Esophagus muscularis mucosa (tissue), 4 donors: ENCODE results near the gene INPP5F. TPM values are rescaled to one million over a fixed set of nuclear protein-coding genes. Genes with fewer than 3 reads are reported as not detected.

Experiments used
- DNase-seq: peaks from one replicate; pipeline ENCODE4 v3.0.0-alpha.2; 2017; ENCODE audit errors: extremely low spot score
- H3K27ac ChIP-seq, 4 donors: fragments of 200-600 bp; sonication (generic); replicated peaks in 1 of 4; 1 replicate in 3 of 4; 2 replicates in 1 of 4; pipeline ENCODE4 v1.5.1; 2016 to 2019; ENCODE audit warnings: mild to moderate bottlenecking in 1 of 4
- H3K27me3 ChIP-seq, 4 donors: fragments of 200-600 bp; sonication (generic); one replicate each; pipeline versions ENCODE4 v1.5.1 to v1.6.0; 2016 to 2019
- H3K36me3 ChIP-seq, 4 donors: fragments of 200-600 bp; sonication (generic); one replicate each; pipeline ENCODE4 v1.5.1; 2016 to 2019
- H3K4me1 ChIP-seq, 4 donors: fragments of 200-600 bp; sonication (generic); one replicate each; pipeline ENCODE4 v1.5.1; 2016 to 2019
- H3K4me3 ChIP-seq, 4 donors: fragments of 200-600 bp; sonication (generic); 1 replicate in 2 of 4; 2 replicates in 2 of 4; pipeline ENCODE4 v1.5.1; 2016 to 2019; ENCODE audit warnings: mild to moderate bottlenecking in 4 of 4, moderate library complexity in 1 of 4
- H3K9me3 ChIP-seq, 4 donors: fragments of 200-600 bp; sonication (generic); 1 replicate in 3 of 4; 2 replicates in 1 of 4; pipeline ENCODE4 v1.5.1; 2016 to 2019
- CTCF ChIP-seq, 3 experiments: fragments of 200-600 bp in 2 of 3; fragments of 450-650 bp in 1 of 3; sonication (generic) in 2 of 3; IDR thresholded peaks; one replicate each; pipeline ENCODE4 v1.5.1; 2017 to 2019; ENCODE audit warnings: antibody characterized with exemption in 3 of 3, mild to moderate bottlenecking in 2 of 3, moderate library complexity in 1 of 3
- EP300 ChIP-seq: sonication (generic); formaldehyde crosslinking; IDR thresholded peaks from one replicate; pipeline ENCODE4 v1.6.1; 2017; ENCODE audit warnings: antibody characterized with exemption
- POLR2A ChIP-seq: fragments of 450-650 bp; IDR thresholded peaks from one replicate; pipeline ENCODE4 v1.6.1; 2017; ENCODE audit warnings: antibody characterized with exemption, moderate library complexity, mild to moderate bottlenecking, low read depth
- POLR2AphosphoS5 ChIP-seq, 2 donors: sonication (generic); formaldehyde crosslinking; IDR thresholded peaks; one replicate each; pipeline ENCODE4 v1.6.1; 2017; ENCODE audit warnings: antibody characterized with exemption in 2 of 2
- WGBS: methylation state at CpG from one replicate; pipeline ENCODE4 v1.1.5; 2018; 5-methylcytosine and 5-hydroxymethylcytosine counted together
- intact Hi-C: fragments of 100-400 bp; cut with DNase I; formaldehyde crosslinking; loops from one replicate; pipeline ENCODE4 v1.15.1; 2023
- small RNA-seq, 3 donors: library from RNA; depleted of rRNA; stranded (forward); fragments of <200 nt; gene quantifications; one replicate each; pipeline ENCODE3, GENCODE V24; 2016
- total RNA-seq, 4 donors: library from RNA; depleted of rRNA; stranded (reverse); fragments of >200 nt; gene quantifications; one replicate each; pipeline versions ENCODE4 v1.1.0 to v1.2.1, GENCODE V29; 2016

Gene INPP5F
- total RNA-seq, 4 donors from 2014 or later, result 15.1 to 24.0 (median 19.0) TPM

DNA sequence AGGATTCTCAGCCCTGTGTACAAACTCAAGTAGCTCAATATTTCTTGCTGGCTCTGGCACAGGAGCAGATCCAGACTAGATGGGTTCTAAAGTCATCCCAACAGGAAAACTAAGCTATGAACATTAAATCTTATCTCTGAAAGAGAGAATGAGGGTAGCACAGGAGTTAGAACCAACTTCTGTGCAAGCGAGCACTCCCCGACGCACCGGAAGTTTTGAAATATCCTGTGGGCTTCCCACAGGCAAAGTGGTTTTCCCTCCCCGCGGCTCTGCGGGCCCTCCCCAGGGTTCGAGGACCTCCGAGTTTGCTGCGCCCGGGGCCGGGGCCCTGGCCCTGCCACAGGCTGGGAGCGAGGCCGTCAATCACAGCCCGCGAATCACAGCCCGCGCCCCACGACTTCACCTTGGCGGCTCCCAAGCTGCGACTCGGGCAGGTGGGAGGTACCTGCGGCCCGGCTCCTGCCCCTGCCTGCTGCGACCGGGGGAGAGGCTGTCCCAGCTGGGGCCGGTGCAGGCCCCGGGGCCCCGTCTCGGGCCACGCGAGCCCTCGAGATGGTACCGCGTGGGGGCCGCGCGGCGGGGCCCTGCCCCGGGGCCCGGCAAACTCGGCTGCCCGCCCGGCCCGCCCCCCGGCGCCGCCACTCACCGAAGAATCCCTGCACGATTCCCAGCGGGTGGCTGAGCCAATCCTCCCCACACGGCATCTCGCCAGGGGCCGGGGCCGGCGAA is 146.2 kb downstream of the INPP5F start:
- Histone ChIP-seq H3K27me3 (no peaks in the 10 kb centered on the region), H3K27ac (peak overlapping the region; percentile 85 to 94 (median 92)), H3K9me3 (no peaks in the 10 kb centered on the region), H3K4me1 (peaks cover 25 to 49% (median 46%) of the 10 kb centered on the region in 4 donors), H3K4me3 (peak overlapping the region; percentile 91 to 98 (median 93)), H3K36me3 (no peaks in the 10 kb centered on the region)
- DNase-seq, result no peak
- intact Hi-C loops, result no loop called here
- WGBS, result 0% methylated on average over 4 of the region's 56 CpGs
- TF ChIP-seq EP300 (no peak), POLR2AphosphoS5 (IDR thresholded peaks at IDR 0.05) (peak; percentile 35 to 41)

DNA sequence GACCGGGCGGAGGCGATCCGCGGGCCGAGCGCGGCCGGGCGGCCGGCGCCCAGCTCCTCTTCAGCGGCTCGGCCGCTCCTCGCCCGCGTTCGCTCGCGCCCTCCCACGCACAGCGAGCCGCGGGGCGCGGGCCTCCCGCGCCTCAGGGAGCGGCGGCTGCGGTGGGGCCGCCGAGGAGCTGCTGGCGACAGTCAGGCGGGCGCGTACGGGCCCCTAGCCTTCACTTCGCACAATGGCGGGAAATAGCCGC is 146.7 kb downstream of the INPP5F start, which contains the start of gene MCMBP:
Gene MCMBP (minus strand): TSS at position 234 of the 250 bp plus-strand sequence. CDS start 259 bp downstream, outside the sequence.
- no CpG with 5 or more reads among the region's 42 CpGs for WGBS
- peak within 1 kb of the TSS; percentile 85 to 94 (median 92) for H3K27ac ChIP-seq
- H3K4me1 ChIP-seq, result peaks cover 25 to 49% (median 45%) of the 10 kb centered on the region in 4 donors
- H3K9me3 ChIP-seq, result no peaks in the 10 kb centered on the region
- H3K27me3 ChIP-seq, result no peaks in the 10 kb centered on the region
- peak within 1 kb of the TSS; percentile 91 to 98 (median 93) for H3K4me3 ChIP-seq
- H3K36me3 ChIP-seq, result no peaks in the 10 kb centered on the region
- no peak for TF ChIP-seq POLR2A
- no peak for TF ChIP-seq CTCF (IDR thresholded peaks at IDR 0.05)
- TF ChIP-seq EP300, result no peak
- no peak for TF ChIP-seq POLR2AphosphoS5 (IDR thresholded peaks at IDR 0.05)
- DNase-seq, result no peak
- intact Hi-C loops, result no loop called here

DNA sequence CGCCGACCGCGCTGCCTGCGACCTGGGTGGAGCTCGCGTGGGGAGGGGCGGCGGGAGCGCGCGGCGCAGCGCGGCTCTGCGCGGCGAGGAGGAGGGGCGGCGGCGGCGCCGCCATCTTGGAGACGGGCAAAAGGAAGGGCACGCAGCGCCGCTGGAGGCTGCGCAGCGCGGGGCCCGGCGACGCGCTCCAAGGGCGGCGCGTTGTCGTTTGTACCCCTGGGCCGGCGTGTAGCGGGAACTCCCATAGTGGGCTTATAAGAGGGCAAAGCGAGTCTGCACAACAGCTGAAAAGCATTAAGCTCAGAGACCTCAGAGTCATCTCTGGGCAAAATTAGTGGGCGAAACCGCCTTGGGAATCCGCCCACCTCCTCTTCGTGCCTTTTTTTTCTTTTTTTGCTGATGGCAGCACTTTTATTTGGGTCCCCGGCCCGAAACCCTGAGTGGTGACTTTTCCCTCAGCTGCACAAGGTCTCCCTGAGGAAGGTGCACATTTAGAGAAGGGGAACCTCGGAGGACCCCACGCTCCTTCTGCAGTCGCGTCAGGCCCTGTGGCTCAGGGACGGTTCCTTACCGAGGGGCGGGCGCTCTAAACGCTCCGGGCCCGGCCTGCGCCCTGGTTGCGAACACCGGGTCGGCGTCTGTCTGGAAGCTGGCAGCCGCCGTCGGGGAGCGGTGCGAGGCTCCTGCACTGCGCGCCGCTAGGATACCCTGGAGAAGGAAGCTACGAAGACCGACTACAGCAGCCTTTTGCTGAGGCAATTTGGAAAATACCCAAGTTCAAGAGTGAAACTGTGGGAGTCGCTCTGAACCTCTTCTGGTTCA is 147.2 kb downstream of the INPP5F start:
- intact Hi-C loops, result no loop called here
- Histone ChIP-seq H3K4me1 (peaks cover 25 to 46% (median 41%) of the 10 kb centered on the region in 4 donors), H3K27ac (peak overlapping the region; percentile 85 to 94 (median 92)), H3K4me3 (peak overlapping the region; percentile 91 to 98 (median 93)), H3K36me3 (no peaks in the 10 kb centered on the region), H3K27me3 (no peaks in the 10 kb centered on the region), H3K9me3 (no peaks in the 10 kb centered on the region)
- 1% methylated on average over 33 of the region's 75 CpGs for WGBS
- peak; percentile 95 for DNase-seq
- TF ChIP-seq POLR2A, result peak; percentile 19
- TF ChIP-seq CTCF (IDR thresholded peaks at IDR 0.05), result peak in 1 of 3 experiments; percentile 18
- TF ChIP-seq EP300, result no peak
- TF ChIP-seq POLR2AphosphoS5 (IDR thresholded peaks at IDR 0.05), result peak; percentile 73 to 79

DNA sequence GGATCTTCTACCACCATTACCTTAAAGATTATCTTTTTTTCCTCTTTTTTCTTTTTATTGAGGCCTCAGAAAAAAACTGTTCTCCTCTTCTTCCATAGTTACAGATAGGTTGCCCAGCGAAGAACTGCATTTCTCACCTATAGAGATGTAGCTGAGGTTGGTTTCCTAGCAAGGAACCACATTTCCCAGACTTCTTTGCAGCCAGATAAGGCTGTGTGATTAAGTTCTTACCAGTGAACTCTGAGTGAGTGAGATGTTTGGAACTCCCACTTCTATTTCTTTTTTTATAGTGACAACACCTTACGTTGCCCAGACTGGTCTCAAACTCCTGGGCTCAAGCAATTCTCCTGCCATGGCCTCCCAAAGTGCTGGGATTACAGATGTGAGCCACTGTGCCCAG is 152.7 kb downstream of the INPP5F start:
- no peak overlapping the region for H3K4me3 ChIP-seq
- no peak overlapping the region for H3K27ac ChIP-seq
- no peaks in the 10 kb centered on the region for H3K9me3 ChIP-seq
- no peak for DNase-seq
- intact Hi-C loops, result no loop called here
- 88% methylated on average over 2 of the region's 2 CpGs for WGBS
- H3K36me3 ChIP-seq, result no peaks in the 10 kb centered on the region
- H3K27me3 ChIP-seq, result no peaks in the 10 kb centered on the region
- no peak for TF ChIP-seq POLR2A
- TF ChIP-seq POLR2AphosphoS5 (IDR thresholded peaks at IDR 0.05), result no peak
- TF ChIP-seq EP300, result no peak
- no peak for TF ChIP-seq CTCF (IDR thresholded peaks at IDR 0.05)
- peaks cover 4 to 8% (median 6%) of the 10 kb centered on the region in 4 donors for H3K4me1 ChIP-seq

Small RNAs within 50 kb of the gene (small RNA-seq; reads per million reads assigned to genes)
- gene RN7SL846P, result 0 reads per million in 3 donors

Other genes starting within 250 kb of the INPP5F start
- 10 to 100 TPM; 31.4 to 41.6 (median 36.1) TPM for gene RGS10, start 183.3 kb upstream of the INPP5F start, total RNA-seq
- 10 to 100 TPM; 49.9 to 78.1 (median 52.9) TPM for gene TIAL1, start 129.1 kb upstream of the INPP5F start, total RNA-seq
- gene BAG3, start 74.7 kb upstream of the INPP5F start, total RNA-seq, result 10 to 100 TPM; 44.0 to 81.7 (median 73.9) TPM
- 10 to 100 TPM; 47.3 to 77.2 (median 52.3) TPM for gene MCMBP, start 146.8 kb downstream of the INPP5F start, total RNA-seq
- 10 to 100 TPM; 22.4 to 29.9 (median 24.2) TPM for gene SEC23IP, start 166.7 kb downstream of the INPP5F start, total RNA-seq